ENCODE data around the gene SNTA1. TPM values are rescaled to one million over a fixed set of nuclear protein-coding genes. Genes with fewer than 3 reads are reported as not detected.

The SNTA1 gene
- total and polyA plus RNA-seq, 2 of the 13 experiments (the other 11 are each of a cell fraction or from before 2014, with no cell fraction given) = 16.4 to 18.3 TPM

DNA sequence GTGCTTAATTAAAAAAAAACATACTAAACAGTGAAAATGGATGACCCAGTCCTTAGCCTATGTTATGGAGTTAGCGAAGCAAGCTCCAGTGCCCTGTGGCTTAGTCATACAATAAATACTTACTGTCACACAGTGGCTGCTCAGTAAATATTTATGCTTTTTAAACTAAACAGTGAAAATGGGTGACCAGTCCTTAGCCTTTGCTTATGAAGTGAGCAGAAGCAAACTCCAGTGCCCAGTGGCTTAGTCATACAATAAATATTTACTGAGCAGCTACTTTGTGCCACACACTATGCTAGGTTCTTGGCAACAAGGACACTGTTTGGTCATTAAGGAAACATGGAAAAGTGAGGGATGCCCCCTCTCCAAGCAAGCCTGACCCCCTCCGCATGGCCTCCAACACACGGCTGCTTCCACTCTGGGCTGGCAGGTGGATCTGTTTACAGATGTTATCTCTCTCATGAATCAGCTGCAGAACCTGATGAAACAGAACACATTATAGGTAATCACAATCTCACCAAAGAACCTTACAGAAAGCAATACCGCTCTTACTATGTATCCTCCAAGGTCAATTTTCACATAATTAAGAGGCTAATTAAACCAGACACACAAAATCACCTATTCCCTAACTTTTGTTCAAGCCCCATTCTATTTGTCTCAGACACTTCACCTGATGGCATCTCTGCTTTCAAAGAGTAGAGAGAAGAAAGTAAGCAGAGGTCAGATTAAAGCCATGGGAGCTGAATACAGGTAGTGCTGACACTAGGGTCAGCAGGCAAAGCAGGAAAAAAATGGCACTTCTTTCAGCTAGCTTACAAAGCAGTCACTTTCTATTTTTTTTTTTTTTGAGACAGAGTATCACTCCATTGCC, 69.6 kb downstream of the SNTA1 start (continued):
- TF ChIP-seq, protein P1, sequence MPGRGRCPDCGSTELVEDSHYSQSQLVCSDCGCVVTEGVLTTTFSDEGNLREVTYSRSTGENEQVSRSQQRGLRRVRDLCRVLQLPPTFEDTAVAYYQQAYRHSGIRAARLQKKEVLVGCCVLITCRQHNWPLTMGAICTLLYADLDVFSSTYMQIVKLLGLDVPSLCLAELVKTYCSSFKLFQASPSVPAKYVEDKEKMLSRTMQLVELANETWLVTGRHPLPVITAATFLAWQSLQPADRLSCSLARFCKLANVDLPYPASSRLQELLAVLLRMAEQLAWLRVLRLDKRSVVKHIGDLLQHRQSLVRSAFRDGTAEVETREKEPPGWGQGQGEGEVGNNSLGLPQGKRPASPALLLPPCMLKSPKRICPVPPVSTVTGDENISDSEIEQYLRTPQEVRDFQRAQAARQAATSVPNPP (CRISPR knock-in tag; IDR thresholded peaks at IDR 0.05) = peak; percentile 71
- TF ChIP-seq SP2 (CRISPR knock-in tag; IDR thresholded peaks at IDR 0.05) = no peak
- peak; percentile 96 for TF ChIP-seq DPF2 (CRISPR knock-in tag; IDR thresholded peaks at IDR 0.05; ENCODE audit: borderline replicate concordance, low read depth)
- no peak for TF ChIP-seq SRF (IDR thresholded peaks at IDR 0.05; ENCODE audit: low read depth, low read length)
- no peak for TF ChIP-seq HMGA1 (CRISPR knock-in tag; conservative IDR thresholded peaks at IDR 0.05)
- no peak for TF ChIP-seq FLYWCH1 (CRISPR knock-in tag; IDR thresholded peaks at IDR 0.05)
- TF ChIP-seq BHLHE40 (IDR thresholded peaks at IDR 0.05; ENCODE audit: low read length) = peak; percentile 68; the same call in 1 of the 2 replicates
- TF ChIP-seq ZNF260 (CRISPR knock-in tag; IDR thresholded peaks at IDR 0.05; ENCODE audit: borderline replicate concordance, low read depth) = no peak
- TF ChIP-seq CHD2 (IDR thresholded peaks at IDR 0.05; ENCODE audit: low read depth, low read length) = no peak
- peak; percentile 66 for TF ChIP-seq CREB1 (IDR thresholded peaks at IDR 0.05)
- TF ChIP-seq CREB1 (CRISPR knock-in tag; IDR thresholded peaks at IDR 0.05) = peak; percentile 84; the same call in 1 of the 2 replicates
- TF ChIP-seq MAX (IDR thresholded peaks at IDR 0.05) = peak; percentile 82
- no peak for TF ChIP-seq BRD4 (CRISPR knock-in tag; IDR thresholded peaks at IDR 0.05)
- TF ChIP-seq MAF1 (CRISPR knock-in tag; IDR thresholded peaks at IDR 0.05; ENCODE audit: borderline replicate concordance) = no peak
- TF ChIP-seq PHF20 (CRISPR knock-in tag; IDR thresholded peaks at IDR 0.05) = no peak
- TF ChIP-seq DNMT3B (CRISPR knock-in tag; conservative IDR thresholded peaks at IDR 0.05) = peak; percentile 96
- TF ChIP-seq TEAD3 (CRISPR knock-in tag; optimal IDR thresholded peaks at IDR 0.05; ENCODE audit: borderline replicate concordance) = peak; percentile 91
- TF ChIP-seq, protein P2, sequence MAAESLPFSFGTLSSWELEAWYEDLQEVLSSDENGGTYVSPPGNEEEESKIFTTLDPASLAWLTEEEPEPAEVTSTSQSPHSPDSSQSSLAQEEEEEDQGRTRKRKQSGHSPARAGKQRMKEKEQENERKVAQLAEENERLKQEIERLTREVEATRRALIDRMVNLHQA (CRISPR knock-in tag; IDR thresholded peaks at IDR 0.05) = no peak; the same call in 1 of the 2 replicates
- TF ChIP-seq ZMYM3 (CRISPR knock-in tag; IDR thresholded peaks at IDR 0.05) = peak; percentile 98
- TF ChIP-seq MTF2 (CRISPR knock-in tag; IDR thresholded peaks at IDR 0.05; ENCODE audit: borderline replicate concordance) = no peak
- no peak for TF ChIP-seq ZNF251 (CRISPR knock-in tag; IDR thresholded peaks at IDR 0.05)
- peak; percentile 21; the same call in 1 of the 2 replicates for TF ChIP-seq ZFX (CRISPR knock-in tag; IDR thresholded peaks at IDR 0.05; ENCODE audit: low read depth)
- peak; percentile 97 for TF ChIP-seq ZNF878 (CRISPR knock-in tag; IDR thresholded peaks at IDR 0.05)
- TF ChIP-seq CEBPG (CRISPR knock-in tag; IDR thresholded peaks at IDR 0.05) = peak; percentile 69
- TF ChIP-seq ZBTB25 (CRISPR knock-in tag; IDR thresholded peaks at IDR 0.05) = peak; percentile 96
- TF ChIP-seq, protein P3, sequence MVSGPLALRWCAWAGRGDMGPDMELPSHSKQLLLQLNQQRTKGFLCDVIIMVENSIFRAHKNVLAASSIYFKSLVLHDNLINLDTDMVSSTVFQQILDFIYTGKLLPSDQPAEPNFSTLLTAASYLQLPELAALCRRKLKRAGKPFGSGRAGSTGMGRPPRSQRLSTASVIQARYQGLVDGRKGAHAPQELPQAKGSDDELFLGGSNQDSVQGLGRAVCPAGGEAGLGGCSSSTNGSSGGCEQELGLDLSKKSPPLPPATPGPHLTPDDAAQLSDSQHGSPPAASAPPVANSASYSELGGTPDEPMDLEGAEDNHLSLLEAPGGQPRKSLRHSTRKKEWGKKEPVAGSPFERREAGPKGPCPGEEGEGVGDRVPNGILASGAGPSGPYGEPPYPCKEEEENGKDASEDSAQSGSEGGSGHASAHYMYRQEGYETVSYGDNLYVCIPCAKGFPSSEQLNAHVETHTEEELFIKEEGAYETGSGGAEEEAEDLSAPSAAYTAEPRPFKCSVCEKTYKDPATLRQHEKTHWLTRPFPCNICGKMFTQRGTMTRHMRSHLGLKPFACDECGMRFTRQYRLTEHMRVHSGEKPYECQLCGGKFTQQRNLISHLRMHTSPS (CRISPR knock-in tag; IDR thresholded peaks at IDR 0.05; ENCODE audit: low read depth) = peak; percentile 100
- peak; percentile 69; the same call in 1 of the 2 replicates for TF ChIP-seq ZBTB21 (CRISPR knock-in tag; IDR thresholded peaks at IDR 0.05)
- peak; percentile 68; the same call in 1 of the 2 replicates for TF ChIP-seq ZNF747 (CRISPR knock-in tag; IDR thresholded peaks at IDR 0.05; ENCODE audit: borderline replicate concordance)
